ENCODE data around the gene USP7. TPM values are rescaled to one million over a fixed set of nuclear protein-coding genes. Genes with fewer than 3 reads are reported as not detected.
A peak's percentile ranks its signal among the peaks of the same experiment; 100 is the strongest.
"Not testable (repeated sequence)": the region's sequence is repeated elsewhere in the genome, so short reads cannot be mapped to it uniquely, and the experiment has no call there.

USP7 gene
- total RNA-seq, 1 donor from 2014 or later = 62.4 TPM

DNA sequence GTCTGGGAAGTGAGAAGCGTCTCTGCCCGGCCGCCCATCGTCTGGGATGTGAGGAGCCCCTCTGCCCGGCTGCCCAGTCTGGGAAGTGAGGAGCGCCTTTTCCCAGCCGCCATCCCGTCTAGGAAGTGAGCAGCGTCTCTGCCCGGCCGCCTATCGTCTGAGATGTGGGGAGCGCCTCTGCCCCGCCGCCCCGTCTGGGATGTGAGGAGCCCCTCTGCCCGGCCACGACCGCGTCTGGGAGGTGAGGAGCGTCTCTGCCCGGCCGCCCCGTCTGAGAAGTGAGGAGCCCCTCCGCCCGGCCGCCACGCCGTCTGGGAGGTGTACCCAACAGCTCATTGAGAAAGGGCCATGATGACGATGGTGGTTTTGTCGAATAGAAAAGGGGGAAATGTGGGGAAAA is 18.2 kb upstream of the USP7 start:
- ATAC-seq (ENCODE audit: poor library complexity); intact Hi-C loops (cut with DNase I); DNase-seq: not testable (repeated sequence)

DNA sequence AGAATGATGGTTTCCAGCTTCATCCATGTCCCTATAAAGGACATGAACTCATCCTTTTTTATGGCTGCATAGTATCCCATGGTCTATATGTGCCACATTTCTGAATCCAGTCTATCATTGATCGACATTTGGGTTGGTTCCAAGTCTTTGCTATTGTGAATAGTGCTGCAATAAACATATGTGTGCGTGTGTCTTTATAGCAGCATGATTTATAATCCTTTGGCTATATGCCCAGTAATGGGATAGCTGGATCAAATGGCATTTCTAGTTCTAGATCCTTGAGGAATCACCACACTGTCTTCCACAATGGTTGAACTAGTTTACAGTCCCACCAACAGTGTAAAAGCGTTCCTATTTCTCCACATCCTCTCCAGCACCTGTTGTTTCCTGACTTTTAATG is 12.5 kb upstream of the USP7 start:
- ATAC-seq (ENCODE audit: poor library complexity); DNase-seq; intact Hi-C loops (cut with DNase I): not testable (repeated sequence)

DNA sequence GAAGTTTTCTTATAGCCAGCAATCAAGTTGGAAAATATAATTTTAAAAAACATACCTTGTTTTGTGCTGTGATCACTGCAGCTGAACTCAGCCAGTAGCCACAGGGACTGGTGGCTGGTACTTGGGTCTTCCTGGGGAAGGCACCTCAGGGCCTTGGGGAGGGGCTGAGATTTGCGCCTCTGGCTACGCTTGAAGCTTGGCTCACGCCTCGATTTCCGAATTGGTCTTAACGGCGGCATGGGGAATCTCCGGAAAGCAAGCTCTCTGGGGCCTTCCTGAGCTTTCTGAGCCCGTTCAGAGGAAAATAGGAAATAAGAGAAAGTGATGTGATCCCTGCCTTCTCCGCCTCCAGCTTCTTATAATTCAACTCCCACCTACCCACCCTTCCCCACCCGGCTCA is 11.3 kb upstream of the USP7 start:
- DNase-seq (no peak), ATAC-seq (ENCODE audit: poor library complexity) (no peak)
- intact Hi-C loops (cut with DNase I) = no loop called here

DNA sequence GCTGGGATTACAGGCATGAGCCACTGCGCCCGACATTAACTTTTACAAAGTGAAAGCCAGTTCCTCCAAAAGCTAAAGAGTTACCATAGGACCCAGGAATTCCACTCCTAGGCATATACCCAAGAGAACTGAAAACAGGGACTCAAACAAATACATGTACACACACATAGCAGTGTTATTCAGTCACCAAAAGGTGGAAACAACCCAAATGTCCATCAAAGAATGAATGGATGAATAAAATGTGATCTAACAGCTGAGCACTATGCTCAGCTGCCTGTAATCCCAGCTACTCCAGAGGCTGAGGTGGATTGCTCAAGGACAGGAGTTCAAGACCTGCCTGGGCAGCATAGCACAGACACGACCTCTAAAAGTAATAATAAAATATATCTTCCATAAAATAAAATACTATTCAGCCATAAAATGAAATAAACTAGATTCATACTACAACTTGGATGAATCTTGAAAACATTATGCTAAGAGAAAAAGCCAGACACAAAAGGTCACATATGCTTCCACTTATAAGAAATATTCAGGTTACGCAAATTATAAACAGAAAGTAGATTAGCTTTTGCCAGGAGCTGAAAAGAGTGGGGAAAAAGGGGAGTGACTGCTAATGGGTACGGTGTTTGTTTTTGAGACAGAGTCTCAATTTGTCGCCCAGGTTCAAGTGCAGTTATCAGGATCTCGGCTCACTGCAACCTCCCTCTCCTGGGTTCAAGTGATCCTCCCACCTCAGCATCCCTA is 9.3 kb upstream of the USP7 start:
- intact Hi-C loops (cut with DNase I) = no loop called here
- no peak for ATAC-seq (ENCODE audit: poor library complexity)
- DNase-seq = no peak

DNA sequence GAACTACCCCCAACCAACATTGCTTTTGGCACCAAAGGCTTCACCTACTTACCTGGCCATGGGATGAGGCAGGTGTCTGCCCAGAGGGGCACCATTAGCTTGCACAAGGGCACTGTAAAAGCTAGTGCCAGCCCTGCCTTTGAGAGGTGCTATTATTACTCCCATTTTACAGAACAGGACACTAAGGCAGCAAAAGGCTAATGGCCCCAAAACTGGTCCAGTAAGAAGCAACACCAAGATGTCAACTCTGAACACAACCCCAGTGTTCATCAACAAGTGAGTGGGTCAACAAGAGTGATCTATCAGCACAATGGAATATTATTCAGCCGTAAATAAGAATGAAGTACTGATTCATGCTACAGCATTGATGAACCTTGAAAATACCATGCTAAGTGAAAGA is 7.7 kb upstream of the USP7 start:
- DNase-seq (no peak), ATAC-seq (ENCODE audit: poor library complexity) (no peak)
- intact Hi-C loops (cut with DNase I) = no loop called here

DNA sequence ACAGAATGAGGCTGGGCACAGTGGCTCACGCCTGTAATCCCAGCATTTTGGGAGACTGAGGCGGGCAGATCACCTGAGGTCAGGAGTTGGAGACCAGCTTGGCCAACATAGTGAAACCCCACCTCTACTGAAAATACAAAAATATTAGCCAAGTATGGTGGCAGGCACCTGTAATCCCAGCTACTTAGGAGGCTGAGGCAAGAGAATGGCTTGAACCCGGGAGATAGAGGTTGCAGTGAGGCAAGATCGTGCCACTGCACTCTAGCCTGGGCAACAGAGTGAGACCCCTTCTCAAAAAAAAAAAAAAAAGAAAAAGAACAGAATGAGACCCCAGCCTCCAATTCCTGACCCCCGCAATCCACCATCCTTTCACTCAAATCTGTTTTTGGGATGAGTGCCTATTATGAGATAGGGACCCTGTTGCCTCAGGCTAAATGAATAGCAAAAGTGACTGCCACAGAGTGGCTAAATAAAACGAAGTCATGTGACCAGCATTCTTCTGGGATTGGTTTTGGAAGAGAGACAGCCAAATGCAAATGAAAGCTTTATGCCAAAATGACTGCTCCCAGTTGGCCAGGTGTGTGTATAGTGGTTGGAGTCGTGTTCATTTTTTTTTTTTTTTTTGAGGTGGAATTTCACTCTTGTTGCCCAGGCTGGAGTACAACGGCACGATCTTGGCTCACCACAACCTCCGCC is 5.6 kb upstream of the USP7 start:
- DNase-seq; ATAC-seq (ENCODE audit: poor library complexity); intact Hi-C loops (cut with DNase I): not testable (repeated sequence)

DNA sequence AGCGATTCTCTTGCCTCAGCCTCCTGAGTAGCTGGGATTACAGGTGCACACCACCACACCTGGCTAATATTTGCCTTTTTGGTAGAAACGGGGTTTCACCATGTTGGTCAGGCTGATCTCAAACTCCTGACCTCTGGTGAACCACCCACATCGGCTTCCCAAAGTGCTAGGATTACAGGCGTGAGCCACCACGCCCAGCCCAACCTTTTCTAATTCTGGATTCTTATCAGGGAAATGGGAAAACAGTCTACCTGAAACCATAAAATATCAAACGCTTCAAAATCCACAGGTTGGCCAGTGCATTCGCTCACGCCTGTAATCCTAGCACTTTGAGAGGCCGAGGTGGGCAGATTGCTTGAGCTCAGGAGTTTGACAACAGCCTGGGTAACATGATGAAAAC is 4.3 kb upstream of the USP7 start:
- DNase-seq; ATAC-seq (ENCODE audit: poor library complexity); intact Hi-C loops (cut with DNase I): not testable (repeated sequence)

DNA sequence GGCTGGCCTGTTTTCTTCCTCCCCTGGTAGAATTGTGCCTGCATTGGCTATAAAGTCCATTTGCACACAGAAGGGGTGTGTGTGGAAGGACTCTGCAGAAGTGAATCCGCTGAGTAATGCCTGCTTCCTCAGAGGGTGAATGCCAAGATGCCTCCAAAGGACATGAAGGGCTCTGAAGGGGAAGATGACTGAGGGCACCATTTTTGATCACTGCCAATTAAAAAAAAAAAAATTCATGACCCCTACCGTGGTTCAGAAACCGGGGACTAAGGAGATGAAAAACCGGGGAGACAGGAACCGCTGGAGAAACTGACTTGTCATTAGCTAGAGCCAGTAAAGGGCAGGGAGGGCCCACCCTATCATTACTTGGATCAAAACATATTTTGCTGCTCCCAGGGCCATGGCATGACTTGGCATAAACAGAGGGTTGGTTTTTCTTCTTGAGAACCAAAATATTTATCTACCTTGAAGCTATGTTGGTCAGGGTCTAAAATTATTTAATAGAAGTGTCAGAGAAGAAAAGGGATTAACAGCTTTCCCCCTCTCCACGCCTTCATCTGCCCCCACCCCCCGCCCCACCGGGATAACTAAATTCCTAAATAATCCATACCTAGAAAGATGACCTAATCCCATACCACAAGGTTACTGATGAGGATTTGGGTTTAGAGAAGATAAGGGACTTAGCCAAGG is 3.6 kb upstream of the USP7 start:
- intact Hi-C loops (cut with DNase I) = no loop called here
- ATAC-seq (ENCODE audit: poor library complexity) = no peak
- DNase-seq = no peak

DNA sequence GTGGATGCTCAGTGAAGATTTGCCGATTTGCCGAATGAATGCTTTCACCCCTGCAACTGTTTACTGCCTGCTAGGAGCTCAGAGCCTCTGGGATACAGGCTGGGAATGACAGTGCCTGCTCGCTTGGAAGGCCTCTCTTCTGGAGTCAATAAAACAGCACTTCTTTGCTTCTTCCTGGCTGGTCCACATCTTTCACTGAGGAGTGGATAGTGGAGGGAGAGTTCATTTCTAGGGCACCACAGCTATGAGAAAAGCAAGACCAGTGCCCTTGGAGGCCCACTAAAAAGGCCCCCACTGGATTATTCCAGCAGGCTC is 3.1 kb upstream of the USP7 start:
- DNase-seq (no peak), ATAC-seq (ENCODE audit: poor library complexity) (no peak)
- intact Hi-C loops (cut with DNase I) = no loop called here

DNA sequence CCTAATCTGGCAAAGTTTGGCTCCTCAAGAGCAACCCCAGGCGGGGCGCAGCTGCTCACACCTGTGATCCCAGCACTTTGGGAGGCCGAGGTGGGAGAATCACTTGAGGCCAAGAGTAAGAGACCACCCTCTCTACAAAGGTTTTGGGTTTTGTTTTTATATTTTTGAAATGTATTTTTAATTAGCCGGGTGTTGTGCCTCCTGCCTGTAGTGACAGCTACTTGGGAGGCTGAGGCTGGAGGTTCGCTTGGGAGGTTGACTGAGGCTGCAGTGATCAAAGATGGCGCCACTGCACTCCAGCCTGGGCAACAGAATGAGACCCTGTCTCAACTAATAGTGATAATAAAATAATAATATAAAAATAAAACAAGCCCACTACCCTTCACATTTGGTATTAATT is 756 bp upstream of the USP7 start:
- intact Hi-C loops (cut with DNase I) = no loop called here
- ATAC-seq (ENCODE audit: poor library complexity) = no peak
- DNase-seq = no peak

DNA sequence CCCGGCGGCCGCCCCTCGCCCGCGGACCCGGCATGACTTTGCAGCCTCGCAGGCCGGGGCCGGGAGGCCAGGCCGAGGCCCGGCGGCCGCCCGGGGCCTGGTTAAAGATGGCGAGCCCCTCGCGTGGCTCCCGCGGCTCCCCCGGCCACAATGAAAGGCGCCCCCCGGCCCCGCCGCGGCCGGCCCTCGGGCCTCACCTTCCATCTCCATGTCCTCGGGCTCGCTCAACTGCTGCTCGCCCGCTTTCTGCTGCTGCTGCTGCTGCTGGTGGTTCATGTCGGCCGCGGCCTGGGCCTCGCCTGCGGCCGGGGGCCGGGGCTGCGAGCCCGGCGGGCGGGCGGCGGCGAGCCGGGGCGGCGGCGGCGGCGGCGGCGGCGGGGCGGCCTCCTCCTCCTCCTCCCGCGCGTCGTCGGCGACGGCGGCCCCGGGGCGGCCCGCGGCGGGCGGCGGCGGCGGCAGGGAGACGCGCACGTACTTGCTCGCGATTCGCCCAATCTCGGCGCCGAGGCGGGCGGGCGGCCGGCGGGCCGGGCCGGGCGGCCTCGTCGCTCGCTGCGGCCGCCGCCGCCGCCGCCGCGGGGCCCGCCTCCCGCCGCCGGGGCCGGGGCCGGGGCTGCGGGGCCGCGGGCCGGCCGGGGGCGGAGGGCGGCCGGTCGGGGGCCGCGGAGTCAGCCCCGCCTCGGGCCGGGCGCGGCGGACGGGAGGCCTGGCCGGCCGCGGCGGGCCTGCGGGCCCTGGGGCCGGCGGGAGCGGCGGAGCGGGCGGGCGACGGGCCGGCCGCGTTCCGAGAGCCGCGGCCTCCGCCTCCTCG is 491 bp downstream of the USP7 start:
- DNase-seq (no peak), ATAC-seq (ENCODE audit: poor library complexity) (no peak)
- intact Hi-C loops (cut with DNase I) = no loop called here

DNA sequence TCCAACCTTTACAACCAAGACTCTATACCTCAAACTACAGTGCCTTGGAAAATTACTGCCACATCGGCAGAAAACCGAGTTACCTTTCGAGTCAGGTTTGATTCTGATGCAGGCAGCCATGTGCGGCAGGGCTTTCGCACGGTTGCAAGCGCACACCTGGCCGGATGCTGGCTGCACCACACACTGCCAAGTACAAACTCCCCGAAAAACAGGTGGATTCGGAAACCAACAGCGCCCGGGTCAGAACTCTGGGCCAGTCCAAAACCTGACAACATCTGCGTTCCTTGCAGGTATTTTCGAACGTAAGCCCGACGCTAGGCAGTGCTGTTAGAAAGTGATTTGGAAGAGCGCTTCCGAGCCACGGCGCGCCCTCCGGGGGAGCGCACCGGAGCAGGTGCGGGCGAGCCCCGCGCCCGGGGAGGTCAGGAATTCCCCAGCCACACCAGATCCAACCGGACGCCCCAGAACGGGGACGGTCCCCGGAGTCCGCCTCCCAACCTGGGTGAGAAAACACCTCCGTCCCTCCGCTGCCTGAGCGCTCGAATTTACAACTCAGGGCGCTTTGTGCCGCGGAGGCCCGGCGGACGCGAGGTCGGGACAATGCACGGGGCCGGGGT is 1.2 kb downstream of the USP7 start:
- ATAC-seq (ENCODE audit: poor library complexity) = no peak
- intact Hi-C loops (cut with DNase I) = no loop called here
- DNase-seq = no peak

DNA sequence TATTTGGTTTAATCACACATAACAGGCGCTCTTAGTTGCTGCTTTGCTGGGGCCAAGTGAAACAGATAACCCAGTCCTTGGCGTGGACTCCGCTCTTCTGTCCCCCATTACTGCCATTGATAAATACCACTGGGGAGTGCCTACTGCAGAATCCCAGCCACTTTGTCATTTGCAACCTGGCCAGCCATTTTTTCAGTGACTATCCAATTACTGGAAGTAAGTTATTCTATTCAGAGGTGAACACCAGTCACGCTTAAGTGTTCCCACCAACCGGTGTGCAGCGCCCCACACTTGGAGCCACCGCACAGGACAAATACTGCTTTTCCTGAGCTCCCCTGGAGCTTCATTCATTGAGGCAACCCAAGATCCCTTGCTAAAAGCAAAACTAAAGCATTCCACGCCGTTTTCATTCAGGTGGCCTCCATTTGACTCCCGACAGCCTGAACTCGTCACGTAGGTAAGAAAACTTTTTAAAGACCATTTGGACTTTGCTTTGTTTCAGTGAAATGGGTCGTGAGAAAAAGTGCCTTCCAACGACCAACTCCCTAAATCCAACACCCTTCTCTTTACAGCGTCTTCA is 1.8 kb downstream of the USP7 start:
- intact Hi-C loops (cut with DNase I) = no loop called here
- ATAC-seq (ENCODE audit: poor library complexity) = no peak
- DNase-seq = no peak

DNA sequence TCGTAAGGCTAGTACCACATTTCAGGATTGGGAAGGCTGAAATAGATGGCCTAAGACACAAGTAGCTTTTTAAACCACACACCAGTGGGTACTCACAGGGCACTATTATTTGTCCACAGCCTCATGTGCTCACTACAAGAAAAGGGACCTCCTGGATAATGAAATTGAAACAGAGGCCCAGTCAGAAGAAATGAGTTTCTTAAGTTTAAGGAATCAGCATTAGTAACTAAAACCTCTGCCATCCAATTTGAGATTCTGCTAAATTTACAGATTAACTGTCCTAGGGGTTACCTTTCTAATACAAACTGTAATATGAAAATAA is 3.0 kb downstream of the USP7 start:
- DNase-seq (no peak), ATAC-seq (ENCODE audit: poor library complexity) (no peak)
- intact Hi-C loops (cut with DNase I) = no loop called here

DNA sequence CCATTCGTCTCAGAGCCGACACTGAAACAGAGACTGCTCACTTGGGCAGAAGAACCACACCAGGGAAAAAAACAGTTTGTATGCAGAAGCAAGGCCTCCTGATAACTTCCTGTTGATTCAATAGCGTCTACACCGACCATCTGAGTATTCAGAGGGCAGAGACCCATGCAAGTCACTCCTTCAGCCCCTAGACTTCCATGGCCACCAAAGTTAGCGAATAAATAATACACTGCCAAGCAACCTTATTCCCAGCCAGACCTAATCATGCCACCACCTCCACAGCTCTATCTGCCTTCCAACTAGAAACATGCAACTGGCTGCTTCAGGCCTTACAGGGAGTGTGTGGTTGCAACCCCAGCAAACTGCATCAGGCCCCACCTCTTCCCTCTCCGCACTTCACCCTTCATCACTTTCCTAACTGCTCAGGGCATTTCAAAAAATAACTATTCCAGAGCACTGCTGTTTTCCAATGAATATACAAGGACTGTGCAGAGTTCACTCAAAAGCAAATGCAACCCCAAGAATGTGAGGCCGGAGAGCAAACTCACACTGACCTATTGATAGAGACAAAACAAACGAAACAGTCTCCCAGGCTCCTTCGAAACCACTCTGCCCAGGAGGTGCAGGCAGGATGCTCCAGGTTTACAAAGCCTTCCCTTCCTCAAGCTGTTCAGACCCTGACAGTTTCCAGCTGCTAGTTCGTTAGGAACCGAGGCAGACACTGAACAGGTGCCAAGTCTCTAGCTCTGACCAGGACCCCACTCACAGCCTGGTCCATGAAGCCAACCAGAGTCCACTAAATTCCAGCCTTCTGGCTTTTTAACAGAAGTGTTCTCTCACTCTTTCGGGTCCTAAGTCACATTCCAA is 3.6 kb downstream of the USP7 start:
- intact Hi-C loops (cut with DNase I) = no loop called here
- DNase-seq (no peak), ATAC-seq (ENCODE audit: poor library complexity) (peak; percentile 26)

DNA sequence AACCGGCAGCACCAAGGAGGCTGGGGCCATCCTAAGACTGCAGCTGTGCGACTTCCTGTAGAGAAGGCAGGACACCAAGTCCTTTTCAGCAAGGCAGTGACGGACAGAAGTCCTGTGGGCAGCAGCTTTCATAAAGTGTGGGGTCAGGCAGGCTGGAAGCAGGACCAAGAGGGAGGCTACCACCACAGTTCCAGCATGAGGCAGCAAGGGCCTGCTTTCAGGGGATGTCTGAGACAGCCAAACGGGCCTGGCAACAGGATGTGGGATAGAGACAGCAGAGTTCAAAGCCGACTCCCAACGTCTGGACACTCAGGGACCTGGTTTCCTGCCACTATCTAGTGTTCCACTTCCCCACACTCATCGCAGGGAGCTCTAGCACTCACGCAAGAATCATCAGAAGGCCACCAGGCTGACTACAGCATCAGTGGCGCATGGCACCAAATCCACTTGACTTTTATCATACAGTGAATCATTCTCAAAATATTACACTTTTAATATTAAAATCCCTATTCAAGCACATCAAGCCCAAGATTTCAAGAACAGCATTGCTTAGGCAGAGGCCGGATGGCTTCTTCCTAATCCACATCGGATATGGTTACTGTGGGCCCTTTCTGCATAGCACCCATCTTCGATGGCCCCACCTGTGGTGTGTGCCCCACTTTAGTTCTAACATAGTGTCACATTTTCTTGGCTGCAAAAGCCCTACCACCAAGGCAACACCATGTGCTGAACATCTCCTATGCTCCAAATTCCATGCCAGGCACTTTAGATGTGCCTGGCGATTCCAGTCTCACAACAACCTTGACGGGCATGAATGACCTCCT is 5.2 kb downstream of the USP7 start:
- intact Hi-C loops (cut with DNase I) = no loop called here
- DNase-seq = peak; percentile 55

More for the DNA sequence above, 5.2 kb downstream of the USP7 start:
- ATAC-seq (ENCODE audit: poor library complexity) = peak; percentile 42
